GM12878 (cell line): ENCODE data around the gene NKAIN1. TPM values are rescaled to one million over a fixed set of nuclear protein-coding genes. Genes with fewer than 3 reads are reported as not detected.
A peak's percentile ranks its signal among the peaks of the same experiment; 100 is the strongest.

Experiments used
- ATAC-seq: fragments of 200-7000 bp; cut with Tn5 transposase; 3 replicates; pipeline ENCODE4 v1.9.1; 2020; ENCODE audit warnings: mild to moderate bottlenecking, moderate library complexity
- BruUV-seq: library from RNA; stranded (reverse); fragments of 400-500 nt; replicated peaks from 2 replicates; lab custom pipeline; 2021; lab: Mats Ljungman, UMichigan
- CTCF ChIA-PET: fragments of 300-600 bp; sonication (Branson Sonifier 250); formaldehyde crosslinking; extraction: SDS; loops from one replicate; lab custom pipeline; 2021; ENCODE audit warnings: inconsistent platforms; lab: Yijun Ruan, JAX
- POLR2A ChIA-PET: fragments of 350-600 bp; formaldehyde crosslinking; extraction: SDS; loops from one replicate; lab custom pipeline; 2021; ENCODE audit warnings: inconsistent platforms; lab: Charles Lee
- RAD21 ChIA-PET: fragments of 300-600 bp; sonication (Branson Sonifier 250); formaldehyde crosslinking; loops from one replicate; lab custom pipeline; 2023; ENCODE audit warnings: antibody characterized with exemption; ENCODE audit not compliant: unreplicated experiment; lab: Charles Lee
- SMC1A ChIA-PET: fragments of 300-600 bp; sonication (Branson Sonifier 250); formaldehyde crosslinking; loops from one replicate; lab custom pipeline; 2023; ENCODE audit not compliant: unreplicated experiment, uncharacterized antibody; lab: Charles Lee
- DNase-seq: peaks from one replicate; pipeline ENCODE4 v3.0.0-alpha.2; 2011; ENCODE audit warnings: low read depth, low spot score
- FAIRE-seq: peaks from 3 replicates; lab custom pipeline; 2011; peaks lifted over from hg19 to GRCh38; lab: Jason Lieb, UNC
- H2AFZ ChIP-seq: 2 replicates; pipeline ENCODE4 v1.6.0; 2011; ENCODE audit warnings: low read depth, low read length, control low read depth; ENCODE audit not compliant: control insufficient read depth
- H3K27ac ChIP-seq: 2 replicates; pipeline ENCODE4 v1.5.1; 2011; ENCODE audit warnings: control low read depth; ENCODE audit not compliant: control insufficient read depth, insufficient read depth
- H3K27me3 ChIP-seq, 2 experiments: replicated peaks in 1 of 2; 2 replicates each; pipeline versions ENCODE4 v1.6.0 to v1.6.1; 2011; ENCODE audit warnings: low read length in 1 of 2; ENCODE audit not compliant: control insufficient read depth in 2 of 2, insufficient read depth in 2 of 2
- H3K36me3 ChIP-seq, 2 experiments: 2 replicates each; pipeline ENCODE4 v1.5.1; 2011; ENCODE audit warnings: low read length in 1 of 2; ENCODE audit not compliant: control insufficient read depth in 2 of 2, insufficient read depth in 2 of 2
- H3K4me1 ChIP-seq: 2 replicates; pipeline ENCODE4 v1.6.1; 2011; ENCODE audit warnings: mild to moderate bottlenecking, low read length, moderate library complexity, mixed read lengths; ENCODE audit not compliant: control insufficient read depth, insufficient read depth
- H3K4me2 ChIP-seq: 2 replicates; pipeline ENCODE4 v1.6.0; 2011; ENCODE audit warnings: control low read depth; ENCODE audit not compliant: control insufficient read depth, insufficient read depth
- H3K4me3 ChIP-seq: fragments of 200-600 bp; sonication (generic); 2 replicates; pipeline ENCODE4 v1.5.1; 2016
- H3K79me2 ChIP-seq: 2 replicates; pipeline ENCODE4 v1.6.0; 2011; ENCODE audit warnings: low read length; ENCODE audit not compliant: control insufficient read depth, insufficient read depth
- H3K9ac ChIP-seq: 2 replicates; pipeline ENCODE4 v1.8.0; 2011; ENCODE audit warnings: low read length, control low read depth, mixed read lengths; ENCODE audit not compliant: control insufficient read depth, insufficient read depth
- H3K9me3 ChIP-seq: replicated peaks from 3 replicates; pipeline ENCODE4 v1.5.1; 2011; ENCODE audit warnings: mild to moderate bottlenecking, low read length; ENCODE audit not compliant: control insufficient read depth, insufficient read depth
- H4K20me1 ChIP-seq: 2 replicates; pipeline ENCODE4 v1.6.0; 2011; ENCODE audit not compliant: control insufficient read depth, insufficient read depth
- CTCF ChIP-seq, 3 experiments: IDR thresholded peaks in 2 of 3; conservative IDR thresholded peaks in 1 of 3; 2 replicates each; pipeline ENCODE4 v1.5.1; 2011; ENCODE audit warnings: low read depth in 3 of 3, low read length in 3 of 3, mild to moderate bottlenecking in 3 of 3, control low read depth in 2 of 3, moderate library complexity in 2 of 3, inconsistent platforms in 1 of 3, mixed read lengths in 1 of 3; ENCODE audit not compliant: control insufficient read depth in 2 of 3, insufficient read depth in 1 of 3; ENCODE audit errors: extremely low read depth in 1 of 3
- HDAC2 ChIP-seq: fragments of 200-600 bp; sonication (generic); IDR thresholded peaks from 2 replicates; pipeline ENCODE4 v1.6.1; 2017
- RAD21 ChIP-seq: IDR thresholded peaks from 2 replicates; pipeline ENCODE4 v1.6.1; 2011; ENCODE audit warnings: mild to moderate bottlenecking, low read depth, low read length, moderate library complexity; ENCODE audit not compliant: insufficient read depth
- SMC3 ChIP-seq: IDR thresholded peaks from 2 replicates; pipeline ENCODE4 v1.6.1; 2011; ENCODE audit warnings: low read length, improper control_type of control experiment, borderline replicate concordance
- WGBS: methylation state at CpG from one replicate; pipeline ENCODE4 v1.1.6; 2016; ENCODE audit warnings: low lambda C conversion rate; ENCODE audit not compliant: insufficient replicate concordance, insufficient coverage; ENCODE audit errors: missing lambda C conversion rate; 5-methylcytosine and 5-hydroxymethylcytosine counted together
- in situ Hi-C: fragments of 300-500 bp; cut with MboI; formaldehyde crosslinking; loops from 9 replicates; pipeline ENCODE4 v1.14.3; 2018; ENCODE audit warnings: mixed read lengths
- intact Hi-C: fragments of 100-400 bp; cut with micrococcal nuclease; formaldehyde crosslinking; loops from one replicate; pipeline ENCODE4 v1.14.2; 2022; ENCODE audit not compliant: unreplicated experiment
- polyA plus RNA-seq, 11 experiments: library from polyadenylated mRNA; depleted of rRNA in 4 of 11; unstranded in 6 of 11; stranded (reverse) in 5 of 11; fragments of >200 nt; fragmentation: Nextera tagmentation in 4 of 11; fragmentation: Illumina TruSeq in 1 of 11; extraction: Ambion mirVana in 4 of 11; extraction: Trizol in 1 of 11; gene quantifications; 1 replicate in 1 of 11; 2 replicates in 10 of 11; pipeline versions ENCODE4 v1.2.1 to v1.2.3, GENCODE V29; 2011 to 2016; ENCODE audit warnings: inconsistent platforms in 2 of 11, missing spikeins in 2 of 11, low read depth in 1 of 11
- total RNA-seq, 4 experiments: library from RNA; depleted of rRNA in 3 of 4; stranded (reverse); fragments of >200 nt in 3 of 4; fragmentation: Illumina TruSeq in 1 of 4; extraction: Trizol in 1 of 4; gene quantifications; 2 replicates each; pipeline versions ENCODE4 v1.2.1 to v1.2.3, GENCODE V29; 2013 to 2021

Gene NKAIN1
- total and polyA plus RNA-seq, 10 of the 15 experiments (the other 5 are each of a cell fraction or from before 2014, with no cell fraction given): not detected

- in situ Hi-C loops: loop anchor here (5.0 to 10.0 kb wide), 2 partner anchors 241 to 353 kb away; no protein-coding TSS in a partner anchor
- intact Hi-C loops: loop anchor here (1.0 to 2.0 kb wide), 3 partner anchors 151 to 365 kb away; no protein-coding TSS in a partner anchor
- no peaks in the 10 kb centered on the region for H3K4me1 ChIP-seq
- FAIRE-seq (peak; percentile 69), ATAC-seq (peak; percentile 49), DNase-seq (no peak)
- H3K9ac ChIP-seq: no peak overlapping the region
- no peaks in the 10 kb centered on the region; a peak in 3 of 4 replicates for H3K27me3 ChIP-seq
- H3K4me3 ChIP-seq: no peak overlapping the region
- no peak overlapping the region for H3K4me2 ChIP-seq
- SMC1A ChIA-PET: interaction anchor here (0.5 to 2.4 kb wide), 12 partner anchors 20 to 605 kb away, joined by 3 to 14 read pairs (median 3); partner anchors contain the start of genes SNRNP40 and ZCCHC17
- WGBS: 2% methylated on average over 6 of the region's 6 CpGs
- CTCF ChIA-PET: interaction anchor here (0.5 to 6.1 kb wide), 32 partner anchors 8 to 605 kb away, joined by 3 to 47 read pairs (median 4); no protein-coding TSS in a partner anchor
- TF ChIP-seq CTCF (IDR thresholded peaks at IDR 0.05 in 2 of 3, conservative IDR thresholded peaks at IDR 0.05 in 1 of 3; ENCODE audit: control insufficient read depth in 2 of 3, extremely low read depth in 1 of 3, insufficient read depth in 1 of 3, low read depth in 3 of 3, low read length in 3 of 3): peak; percentile 78 to 88 (median 88)
- TF ChIP-seq SMC3: peak; percentile 60; the same call in 1 of the 2 replicates
- no peak for TF ChIP-seq HDAC2
- TF ChIP-seq RAD21: peak; percentile 84
- no peak overlapping the region for H2AFZ ChIP-seq
- no peaks in the 10 kb centered on the region for H3K9me3 ChIP-seq
- no peak overlapping the region for H3K27ac ChIP-seq
- POLR2A ChIA-PET: no interaction called here
- RAD21 ChIA-PET: interaction anchor here (1.0 to 3.6 kb wide), 5 partner anchors 119 to 434 kb away, joined by 3 to 20 read pairs (median 4); no protein-coding TSS in a partner anchor
- no peaks in the 10 kb centered on the region for H4K20me1 ChIP-seq
- no peaks in the 10 kb centered on the region for H3K79me2 ChIP-seq
- no TSS peak for BruUV-seq
- H3K36me3 ChIP-seq: no peaks in the 10 kb centered on the region
Observed at GRCh38 chr1:31183927-31184554, 55.6 kb downstream of the NKAIN1 start.
